Measurements from ENCODE around the gene TNK1. TPM values are rescaled to one million over a fixed set of nuclear protein-coding genes. Genes with fewer than 3 reads are reported as not detected.

The TNK1 gene
- total and polyA plus RNA-seq, 2 donors (not counting 1 experiment from before 2014, with no cell fraction given): 11.7 to 23.7 TPM

DNA sequence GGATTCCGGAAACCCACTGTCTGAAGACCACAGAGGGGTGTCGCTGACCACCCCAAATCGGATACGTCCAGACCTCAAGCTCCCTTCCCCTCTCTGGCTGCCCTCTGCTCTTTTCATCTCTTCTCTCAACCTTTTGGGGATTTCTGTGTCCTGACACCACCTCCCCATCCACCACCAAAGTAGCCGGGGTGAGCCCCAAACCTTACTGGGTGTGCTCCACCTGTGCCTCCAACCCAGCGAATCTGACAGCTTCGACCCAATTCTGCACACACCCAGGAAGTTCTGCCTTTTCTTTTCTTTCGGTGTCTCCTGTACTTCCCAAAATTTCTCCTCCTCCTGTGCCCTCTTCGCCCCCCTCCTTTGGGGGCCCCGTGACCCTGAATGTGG lies 28.4 kb upstream of the TNK1 start:
- intact Hi-C loops (cut with micrococcal nuclease): loop anchor here (1.0 to 2.0 kb wide), 3 partner anchors 23 to 52 kb away; partner anchors contain the start of genes GPS2, NEURL4 and TMEM256
- no peak for ATAC-seq (ENCODE audit: low read depth)
- H3K27me3 Mint-ChIP-seq: no peaks in the 10 kb centered on the region
- 28% methylated on average over 10 of the region's 10 CpGs for WGBS (ENCODE audit: insufficient coverage)
- H3K4me3 ChIP-seq (ENCODE audit: control extremely low read depth in 1 of 5, extremely low read depth in 1 of 5, insufficient read depth in 1 of 5, low read depth in 2 of 5, low read length in 4 of 5): peak overlapping the region; percentile 35 to 92 (median 84)
- H3K27ac ChIP-seq (ENCODE audit: low read length in 2 of 2): peak overlapping the region; percentile 63 to 90
- peak overlapping the region; percentile 91 for H3K27ac Mint-ChIP-seq
- H3K36me3 ChIP-seq (replicated peaks in 1 of 2; ENCODE audit: control extremely low read depth in 1 of 2, control insufficient read depth in 1 of 2, extremely low read depth in 1 of 2, insufficient read depth in 2 of 2, low read length in 1 of 2): peaks cover 2 to 16% of the 10 kb centered on the region in 2 experiments
- peaks cover 38% of the 10 kb centered on the region for H3K4me1 Mint-ChIP-seq
- ChIA-PET CTCF (interaction anchor here (0.8 to 4.1 kb wide), 4 partner anchors 16 to 237 kb away, joined by 3 to 31 read pairs (median 13); partner anchors contain the start of genes ACAP1, NEURL4, SENP3 and SOX15), POLR2A (interaction anchor here (0.6 to 2.1 kb wide), 3 partner anchors 9 to 16 kb away, joined by 3 to 7 read pairs (median 6); partner anchors contain the start of gene ACAP1)
- peaks cover 14% of the 10 kb centered on the region for H3K79me2 ChIP-seq (ENCODE audit: control insufficient read depth, insufficient read depth, low read length)
- H4K20me1 ChIP-seq (ENCODE audit: control insufficient read depth, insufficient read depth, low read length, poor library complexity, severe bottlenecking): peaks cover 17% of the 10 kb centered on the region
- no peak for TF ChIP-seq EZH2 (IDR thresholded peaks at IDR 0.05; ENCODE audit: borderline replicate concordance, insufficient read depth, low read depth, low read length, poor library complexity, severe bottlenecking)
- TF ChIP-seq, protein P1, sequence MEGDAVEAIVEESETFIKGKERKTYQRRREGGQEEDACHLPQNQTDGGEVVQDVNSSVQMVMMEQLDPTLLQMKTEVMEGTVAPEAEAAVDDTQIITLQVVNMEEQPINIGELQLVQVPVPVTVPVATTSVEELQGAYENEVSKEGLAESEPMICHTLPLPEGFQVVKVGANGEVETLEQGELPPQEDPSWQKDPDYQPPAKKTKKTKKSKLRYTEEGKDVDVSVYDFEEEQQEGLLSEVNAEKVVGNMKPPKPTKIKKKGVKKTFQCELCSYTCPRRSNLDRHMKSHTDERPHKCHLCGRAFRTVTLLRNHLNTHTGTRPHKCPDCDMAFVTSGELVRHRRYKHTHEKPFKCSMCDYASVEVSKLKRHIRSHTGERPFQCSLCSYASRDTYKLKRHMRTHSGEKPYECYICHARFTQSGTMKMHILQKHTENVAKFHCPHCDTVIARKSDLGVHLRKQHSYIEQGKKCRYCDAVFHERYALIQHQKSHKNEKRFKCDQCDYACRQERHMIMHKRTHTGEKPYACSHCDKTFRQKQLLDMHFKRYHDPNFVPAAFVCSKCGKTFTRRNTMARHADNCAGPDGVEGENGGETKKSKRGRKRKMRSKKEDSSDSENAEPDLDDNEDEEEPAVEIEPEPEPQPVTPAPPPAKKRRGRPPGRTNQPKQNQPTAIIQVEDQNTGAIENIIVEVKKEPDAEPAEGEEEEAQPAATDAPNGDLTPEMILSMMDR (IDR thresholded peaks at IDR 0.05): no peak
- peak overlapping the region; percentile 94 for H3K4me3 Mint-ChIP-seq
- peaks cover 14 to 41% of the 10 kb centered on the region in 2 donors for H3K4me1 ChIP-seq (ENCODE audit: control insufficient read depth in 2 of 2, insufficient read depth in 2 of 2, low read length in 2 of 2)
- H3K9me3 Mint-ChIP-seq (ENCODE audit: insufficient read depth): no peaks in the 10 kb centered on the region
- H3K9me3 ChIP-seq (ENCODE audit: control extremely low read depth in 1 of 3, control insufficient read depth in 2 of 3, insufficient read depth in 1 of 3, low read length in 2 of 3): no peaks in the 10 kb centered on the region
- no peak for DNase-seq
- no peaks in the 10 kb centered on the region for H3K27me3 ChIP-seq (replicated peaks in 1 of 4; ENCODE audit: control extremely low read depth in 1 of 4, control insufficient read depth in 3 of 4, insufficient read depth in 4 of 4, low read length in 3 of 4)
- peak overlapping the region; percentile 88 for H2AFZ ChIP-seq (ENCODE audit: insufficient read depth, low read depth, low read length, poor library complexity, severe bottlenecking)
- peak overlapping the region; percentile 86 for H3K9ac ChIP-seq (ENCODE audit: low read length)
- H3K4me2 ChIP-seq (replicated peaks; ENCODE audit: low read depth, low read length, poor library complexity, severe bottlenecking): peak overlapping the region; percentile 97

All from B cell (primary cell).